H1 (cell line): ENCODE data around the gene SYDE2. TPM values are rescaled to one million over a fixed set of nuclear protein-coding genes. Genes with fewer than 3 reads are reported as not detected.

Experiments
- HDAC6 ChIP-seq: IDR thresholded peaks from one replicate; pipeline ENCODE4 v1.7.1; 2012; ENCODE audit warnings: low read depth, mild to moderate bottlenecking, inconsistent platforms, low read length, moderate library complexity
- TAF7 ChIP-seq: optimal IDR thresholded peaks from 2 replicates; pipeline ENCODE3; 2011; ENCODE audit warnings: low read depth, mild to moderate bottlenecking, inconsistent platforms, low read length, moderate library complexity, borderline replicate concordance
- polyA plus RNA-seq, 7 experiments: library from polyadenylated mRNA; depleted of rRNA in 3 of 7; stranded (reverse) in 5 of 7; unstranded in 2 of 7; fragments of >200 nt in 5 of 7; fragments of 200-250 nt in 2 of 7; gene quantifications; 1 replicate in 5 of 7; 2 replicates in 1 of 7; 4 replicates in 1 of 7; pipeline versions ENCODE4 v1.2.1 to v1.2.3, GENCODE V29; 2011 to 2013; ENCODE audit warnings: missing spikeins in 2 of 7, mixed read lengths in 2 of 7
- total RNA-seq: library from RNA; stranded (reverse); fragmentation: NEBNext Ultra II Directional; extraction: Animal tissue kit (Norgen Biotek cat#: 25700); gene quantifications from 2 replicates; pipeline ENCODE4 v1.2.1, GENCODE V29; 2021

The SYDE2 gene
- total and polyA plus RNA-seq, 2 of the 8 experiments (the other 6 are each of a cell fraction or from before 2014, with no cell fraction given) = 1.6 to 14.6 TPM

DNA sequence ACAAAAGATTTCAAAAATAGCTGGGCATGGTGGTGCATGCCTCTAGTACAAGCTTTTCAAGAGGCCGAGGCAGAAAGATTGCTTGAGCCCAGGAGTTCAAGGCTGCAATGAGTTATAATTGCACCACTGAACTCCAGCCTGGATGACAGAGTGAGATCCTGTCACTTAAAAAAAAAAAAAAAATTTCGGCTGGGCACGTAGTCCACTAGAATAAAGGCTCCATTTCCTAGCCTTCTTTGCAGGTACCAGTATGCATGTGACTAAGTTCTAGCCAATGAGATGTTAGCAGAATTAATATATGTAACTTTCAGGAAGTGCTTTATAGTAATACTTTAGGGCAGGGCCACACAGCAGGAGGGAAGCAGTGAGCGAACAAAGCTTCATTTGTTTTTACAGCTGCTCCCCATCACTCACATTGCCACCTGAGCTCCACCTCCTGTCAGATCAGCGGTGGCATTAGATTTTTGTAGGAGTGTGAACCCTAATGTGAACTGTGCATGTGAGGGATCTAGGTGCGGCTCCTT is 28.8 kb upstream of the SYDE2 start (continued):
- TF ChIP-seq HDAC6 (no peak), TAF7 (no peak)
